ENCODE results near the gene SUPT4H1. TPM values are rescaled to one million over a fixed set of nuclear protein-coding genes. Genes with fewer than 3 reads are reported as not detected.
"Not testable (repeated sequence)": the region's sequence is repeated elsewhere in the genome, so short reads cannot be mapped to it uniquely, and the experiment has no call there.

SUPT4H1 gene
- total RNA-seq, 1 donor from 2014 or later = 43.1 TPM

DNA sequence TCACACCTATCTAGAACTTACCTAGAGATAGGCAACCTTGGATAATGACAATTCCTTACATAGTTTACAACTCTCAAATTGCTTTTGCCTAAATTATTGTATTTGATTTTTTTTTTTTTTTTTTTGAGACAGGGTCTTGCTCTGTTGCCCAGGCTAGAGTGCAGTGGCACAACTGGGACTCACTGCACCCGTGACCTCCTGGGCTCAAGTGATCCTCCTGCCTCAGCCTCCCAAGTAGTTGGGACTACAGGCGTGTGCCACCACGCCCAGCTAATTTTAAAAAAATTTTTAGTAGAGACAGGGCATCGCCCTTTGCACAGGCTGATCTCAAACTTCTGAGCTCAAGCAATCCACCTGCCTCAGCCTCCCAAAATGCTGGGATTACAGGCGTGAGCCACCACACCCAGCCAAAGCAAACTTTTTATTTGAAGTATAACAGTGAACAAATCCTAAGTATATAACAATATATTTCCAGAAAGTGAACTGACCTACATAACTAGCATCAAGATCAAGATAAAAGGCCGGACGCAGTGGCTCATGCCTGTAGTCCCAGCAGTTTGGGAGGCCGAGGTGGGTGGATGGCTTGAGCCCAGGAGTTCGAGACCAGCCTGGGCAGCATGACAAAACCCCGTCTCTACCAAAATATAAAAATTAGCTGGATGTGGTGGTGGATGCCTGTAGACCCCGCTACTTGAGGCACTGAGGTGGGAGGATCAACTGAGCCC lies 10.7 kb downstream of the SUPT4H1 start:
- not testable (repeated sequence) for DNase-seq (ENCODE audit: low spot score)

DNA sequence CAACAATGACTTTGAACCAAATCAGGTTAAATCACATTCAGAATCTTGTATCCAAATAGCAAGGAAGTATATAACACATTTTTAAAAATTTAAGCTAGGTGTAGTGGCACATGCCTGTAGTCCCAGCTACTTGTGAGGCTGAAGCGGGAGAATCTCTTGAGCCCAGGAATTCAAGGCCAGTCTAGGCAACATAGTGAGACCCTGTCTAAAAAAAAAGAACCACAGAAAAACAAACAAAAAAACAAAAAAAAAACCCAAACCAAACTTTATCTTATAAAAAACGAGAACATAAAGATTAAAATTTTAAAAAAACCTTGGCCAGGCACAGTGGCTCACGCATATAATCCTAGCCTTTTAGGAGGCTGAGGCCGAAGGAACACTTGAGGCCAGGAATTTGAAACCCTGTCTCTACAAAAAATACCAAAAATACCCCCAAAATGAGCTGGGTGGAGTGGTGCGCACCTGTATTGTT lies 11.6 kb downstream of the SUPT4H1 start:
- no peak for DNase-seq (ENCODE audit: low spot score)

DNA sequence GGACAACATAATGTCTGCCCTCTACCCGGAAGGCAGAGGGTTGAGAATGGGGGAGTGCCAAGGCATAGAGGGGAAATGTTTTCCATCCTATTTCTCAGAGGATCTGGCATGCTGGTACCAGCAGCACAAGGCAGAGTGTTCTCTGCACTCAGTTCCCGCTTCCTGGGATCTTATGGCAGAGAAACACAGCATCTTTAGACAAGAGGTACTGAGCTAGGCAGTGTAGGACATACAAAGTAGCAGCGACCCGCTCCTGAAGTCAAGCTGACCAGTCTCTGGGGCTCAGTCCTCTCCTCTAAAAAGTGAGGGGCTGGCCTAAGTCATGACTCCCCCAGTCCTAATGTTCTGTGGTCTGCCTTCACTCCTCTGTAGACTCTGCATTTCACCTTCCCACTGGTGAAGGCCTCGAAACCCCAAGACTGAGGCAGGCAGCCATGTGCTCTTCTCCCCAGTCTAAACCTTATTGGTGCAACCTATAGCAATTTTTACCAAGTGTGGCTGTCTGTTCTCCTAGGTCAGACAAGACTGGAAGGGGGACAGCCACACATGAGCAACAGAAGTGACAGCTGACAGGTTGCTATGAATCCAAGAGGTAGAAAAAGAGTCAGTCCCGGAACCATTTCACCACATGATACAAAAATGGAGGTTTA lies 12.1 kb downstream of the SUPT4H1 start:
- no peak for DNase-seq (ENCODE audit: low spot score)

- DNase-seq (ENCODE audit: low spot score) = peak; percentile 84
Observed at GRCh38 chr17:58338841-58339754, 12.9 kb downstream of the SUPT4H1 start.

GRCh38 chr17:58338454-58338840 lies 13.6 kb downstream of the SUPT4H1 start:
- DNase-seq (ENCODE audit: low spot score) = no peak

GRCh38 chr17:58337600-58338453 lies 14.2 kb downstream of the SUPT4H1 start:
- peak; percentile 96 for DNase-seq (ENCODE audit: low spot score)

- DNase-seq (ENCODE audit: low spot score) = peak; percentile 27
Observed at GRCh38 chr17:58337210-58337599, 14.8 kb downstream of the SUPT4H1 start.

- peak; percentile 60 for DNase-seq (ENCODE audit: low spot score)
Observed at GRCh38 chr17:58336456-58337209, 15.4 kb downstream of the SUPT4H1 start.

DNA sequence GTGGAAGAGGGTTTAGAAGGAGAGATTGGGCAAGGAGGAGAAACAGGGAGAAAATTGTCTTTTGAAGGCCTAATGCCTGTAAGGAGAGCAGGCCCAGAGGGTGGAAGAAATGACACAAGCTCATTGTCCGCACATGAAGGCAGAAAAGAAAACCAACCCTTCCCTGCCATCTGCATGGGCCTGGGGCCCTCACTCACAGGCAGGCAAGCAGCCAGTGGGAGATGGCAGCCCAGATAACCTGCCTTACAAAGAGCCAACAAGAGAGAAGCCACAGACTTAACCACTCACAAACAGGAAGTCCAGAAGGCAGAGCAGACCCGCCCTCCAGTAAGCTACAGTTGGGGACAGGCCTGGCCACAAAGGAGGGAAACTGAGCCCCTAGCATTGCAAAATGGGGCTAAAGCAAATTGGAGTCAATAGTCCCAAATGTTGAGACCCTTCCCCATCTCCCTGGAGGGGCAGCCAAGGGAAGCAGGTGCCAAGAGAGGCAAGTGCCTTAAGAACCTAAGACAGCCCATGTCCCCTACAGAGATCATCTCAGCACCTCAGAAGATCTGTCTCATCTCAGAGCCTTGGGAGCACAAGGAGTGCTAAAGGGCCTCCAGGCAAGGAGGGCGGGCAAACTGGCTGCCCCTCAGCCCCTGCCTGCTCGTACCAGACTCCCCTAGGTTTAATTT lies 16.1 kb downstream of the SUPT4H1 start:
- DNase-seq (ENCODE audit: low spot score) = no peak

- DNase-seq (ENCODE audit: low spot score) = no peak
Observed at GRCh38 chr17:58335061-58335731, 16.8 kb downstream of the SUPT4H1 start.

DNA sequence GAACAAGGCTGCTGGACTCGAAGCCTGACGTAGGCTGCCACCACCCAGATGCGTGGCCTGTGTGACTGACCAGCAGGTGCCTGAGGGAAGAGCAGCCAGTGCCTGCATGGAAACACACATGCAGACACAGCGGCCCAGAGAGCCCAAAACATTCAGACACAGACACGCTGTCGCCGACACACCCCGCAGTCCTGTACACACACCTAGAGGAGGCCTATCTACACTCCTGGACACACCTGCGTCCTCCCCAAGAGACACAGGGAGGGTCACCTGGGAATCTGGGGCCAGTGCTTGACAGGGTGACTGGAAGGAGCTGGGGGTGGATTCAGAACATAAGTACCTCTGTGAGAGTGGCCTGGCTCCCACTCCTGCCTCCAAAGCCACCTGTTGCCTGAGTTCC lies 17.3 kb downstream of the SUPT4H1 start:
- DNase-seq (ENCODE audit: low spot score) = no peak

- no peak for DNase-seq (ENCODE audit: low spot score)
Observed at GRCh38 chr17:58334256-58334655, 17.7 kb downstream of the SUPT4H1 start.

DNA sequence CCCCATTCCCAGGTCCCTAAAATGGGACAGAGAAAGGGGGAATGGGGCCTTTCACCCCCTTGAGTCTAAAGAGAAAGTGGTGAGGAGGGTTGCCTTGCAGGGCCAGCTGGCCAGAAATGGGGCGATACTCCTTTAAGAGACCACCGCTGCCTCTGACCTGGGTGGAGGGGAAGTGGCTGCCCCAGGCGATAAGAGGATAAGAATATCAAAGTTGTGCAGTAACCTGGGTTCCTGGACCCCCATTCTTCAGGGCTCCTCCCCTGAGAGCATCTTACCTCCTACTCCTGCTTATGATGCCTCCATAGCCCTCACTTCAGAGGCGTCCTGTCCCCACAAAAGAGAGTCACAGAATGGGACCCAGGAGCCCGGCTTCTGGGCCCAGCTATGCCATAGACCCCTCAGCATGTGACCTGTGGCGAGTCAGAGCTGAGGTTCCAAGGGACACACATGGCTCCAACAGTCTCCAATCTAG lies 18.2 kb downstream of the SUPT4H1 start:
- DNase-seq (ENCODE audit: low spot score) = no peak

GRCh38 chr17:58332778-58333735 lies 18.9 kb downstream of the SUPT4H1 start:
- no peak for DNase-seq (ENCODE audit: low spot score)

GRCh38 chr17:58331815-58332777 lies 19.9 kb downstream of the SUPT4H1 start:
- no peak for DNase-seq (ENCODE audit: low spot score)

DNA sequence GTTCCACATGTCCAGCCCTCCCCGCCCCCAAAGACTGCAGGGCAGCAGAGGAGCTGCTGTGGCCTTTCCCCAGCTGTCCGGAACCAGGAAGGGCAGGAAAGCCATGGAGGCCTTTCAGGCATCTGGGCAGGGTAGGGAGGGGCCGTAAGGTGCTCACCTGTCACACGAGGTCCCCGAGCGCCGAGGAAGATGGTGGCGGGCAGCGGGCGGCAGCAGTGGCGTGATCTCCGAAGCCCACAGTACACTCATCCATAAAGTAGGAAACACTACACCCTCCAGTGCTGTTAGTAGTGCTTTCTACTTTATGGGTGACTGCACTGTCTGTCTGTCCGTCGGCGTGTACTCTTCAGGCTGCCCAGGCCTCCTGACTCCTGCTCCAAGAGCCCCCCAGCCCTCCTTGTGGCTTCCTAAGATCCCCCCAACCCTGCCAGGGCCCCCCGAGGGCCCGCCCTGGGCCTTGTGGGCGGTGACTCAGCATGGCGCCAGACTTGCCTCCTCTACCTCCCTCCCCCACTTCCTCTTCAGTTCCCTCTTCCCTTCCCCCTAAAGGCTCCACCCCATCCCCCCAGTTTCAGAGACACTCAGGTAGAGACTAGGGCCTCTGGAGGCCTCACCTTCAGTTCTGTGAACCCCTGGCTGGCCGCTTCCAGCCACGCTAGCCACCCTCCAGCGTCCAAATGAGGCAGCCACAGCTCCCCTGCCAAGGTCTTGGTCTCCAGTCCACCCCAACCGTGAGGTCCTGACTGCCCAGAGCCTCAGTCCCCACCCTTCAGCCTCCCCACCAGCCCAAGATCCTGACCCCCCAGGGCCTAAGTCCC lies 20.8 kb downstream of the SUPT4H1 start:
- DNase-seq (ENCODE audit: low spot score) = no peak
